ENCODE results near the gene CANT1. TPM values are rescaled to one million over a fixed set of nuclear protein-coding genes. Genes with fewer than 3 reads are reported as not detected.

Gene CANT1
- total RNA-seq, 1 donor from 2014 or later, result 55.8 TPM

DNA sequence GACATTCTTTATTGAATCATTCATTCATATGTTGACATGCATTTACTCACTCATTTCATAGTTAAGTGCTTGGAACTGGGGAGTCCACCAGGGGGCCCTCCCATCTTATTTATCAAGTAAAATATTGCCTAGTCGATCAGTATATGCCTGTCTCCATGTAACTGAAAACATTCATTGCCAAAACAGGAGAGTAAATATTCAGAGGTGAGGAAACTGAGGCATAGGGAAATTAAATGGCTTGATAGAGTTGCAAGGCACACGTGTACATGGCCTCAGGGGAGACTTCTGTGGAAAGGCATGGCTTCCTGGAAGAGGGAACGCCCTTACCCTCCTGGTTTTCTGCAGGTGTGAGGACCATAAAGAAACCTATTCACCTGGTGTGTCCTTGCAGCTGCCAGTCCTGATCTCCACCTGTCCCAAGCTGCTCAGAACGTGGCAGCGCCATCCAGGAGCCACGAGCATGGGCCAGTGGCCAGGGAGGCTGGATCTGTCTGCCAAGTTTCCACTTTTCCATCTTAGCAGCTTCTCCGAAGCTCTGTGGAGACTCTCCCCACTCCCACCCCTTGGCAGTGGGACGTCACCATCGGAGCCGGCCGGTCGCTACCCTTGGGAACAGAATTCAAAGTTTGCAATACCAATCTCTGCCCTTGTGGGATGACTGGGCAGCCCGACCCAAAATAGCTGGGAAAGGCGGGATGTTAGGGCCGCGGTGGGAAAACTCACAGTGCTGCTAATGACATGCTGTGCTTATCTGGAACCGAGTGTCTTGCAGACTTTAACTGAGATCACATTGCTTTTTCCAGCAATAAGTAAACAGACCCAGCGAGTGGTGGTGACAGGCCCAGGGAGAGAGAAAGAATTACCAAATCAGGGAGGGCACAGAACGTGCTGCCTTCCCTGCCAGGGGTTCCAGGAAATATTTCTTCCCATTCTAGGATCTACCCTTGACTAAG lies 10.3 kb upstream of the CANT1 start:
- intact Hi-C loops (cut with micrococcal nuclease), result no loop called here
- H3K4me3 Mint-ChIP-seq (ENCODE audit: low read depth), result no peak overlapping the region
- H3K9me3 Mint-ChIP-seq, result no peaks in the 10 kb centered on the region
- H3K27ac Mint-ChIP-seq, result no peak overlapping the region
- H3K27me3 Mint-ChIP-seq (ENCODE audit: low read depth), result peaks cover 38% of the 10 kb centered on the region
- H3K36me3 Mint-ChIP-seq (ENCODE audit: low read depth), result no peaks in the 10 kb centered on the region
- peaks cover 4% of the 10 kb centered on the region for H3K4me1 Mint-ChIP-seq (ENCODE audit: low read depth)
- DNase-seq (ENCODE audit: low spot score), result no peak

DNA sequence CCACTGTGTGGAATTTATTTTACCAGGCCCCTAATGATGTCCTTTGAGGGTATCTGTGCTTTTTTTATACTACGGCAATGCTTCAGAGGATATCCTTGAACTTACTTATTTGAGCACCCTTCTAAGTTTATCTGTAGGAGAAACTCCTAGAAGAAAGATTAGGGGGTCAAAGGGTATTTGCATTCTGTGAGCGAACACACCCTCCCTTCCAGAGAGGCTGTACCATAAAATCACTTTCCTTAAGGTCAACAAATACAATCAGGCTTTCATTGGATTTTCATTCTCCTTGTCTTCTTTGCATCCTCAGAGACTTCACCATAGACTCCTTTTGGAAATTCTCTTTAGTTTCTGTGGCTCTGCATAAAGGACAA lies 9.7 kb upstream of the CANT1 start:
- Mint-ChIP-seq H3K4me3 (ENCODE audit: low read depth) (no peak overlapping the region), H3K27ac (no peak overlapping the region), H3K36me3 (ENCODE audit: low read depth) (no peaks in the 10 kb centered on the region), H3K27me3 (ENCODE audit: low read depth) (peaks cover 34% of the 10 kb centered on the region), H3K9me3 (peaks cover under 1% of the 10 kb centered on the region), H3K4me1 (ENCODE audit: low read depth) (peaks cover 2% of the 10 kb centered on the region)
- no peak for DNase-seq (ENCODE audit: low spot score)
- intact Hi-C loops (cut with micrococcal nuclease), result no loop called here

DNA sequence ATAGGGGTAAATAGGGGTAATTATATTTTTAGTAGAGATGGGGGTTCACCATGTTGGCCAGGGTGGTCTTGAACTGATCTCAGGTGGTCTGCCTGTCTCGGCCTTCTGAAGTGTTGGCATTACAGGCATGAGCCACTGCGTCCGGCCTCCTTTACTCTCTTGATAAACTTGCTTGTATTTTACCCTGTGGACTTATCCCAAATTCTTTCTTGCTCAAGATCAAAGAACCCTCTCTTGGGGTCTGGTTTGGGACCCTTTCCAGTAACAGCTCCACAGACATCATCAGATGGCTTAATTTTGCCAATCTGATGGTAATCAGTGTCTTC lies 8.8 kb upstream of the CANT1 start:
- Mint-ChIP-seq H3K27ac (no peak overlapping the region), H3K4me1 (ENCODE audit: low read depth) (no peaks in the 10 kb centered on the region), H3K36me3 (ENCODE audit: low read depth) (no peaks in the 10 kb centered on the region), H3K27me3 (ENCODE audit: low read depth) (peaks cover 30% of the 10 kb centered on the region), H3K4me3 (ENCODE audit: low read depth) (no peak overlapping the region), H3K9me3 (peaks cover 6% of the 10 kb centered on the region)
- DNase-seq (ENCODE audit: low spot score), result no peak
- intact Hi-C loops (cut with micrococcal nuclease), result no loop called here

DNA sequence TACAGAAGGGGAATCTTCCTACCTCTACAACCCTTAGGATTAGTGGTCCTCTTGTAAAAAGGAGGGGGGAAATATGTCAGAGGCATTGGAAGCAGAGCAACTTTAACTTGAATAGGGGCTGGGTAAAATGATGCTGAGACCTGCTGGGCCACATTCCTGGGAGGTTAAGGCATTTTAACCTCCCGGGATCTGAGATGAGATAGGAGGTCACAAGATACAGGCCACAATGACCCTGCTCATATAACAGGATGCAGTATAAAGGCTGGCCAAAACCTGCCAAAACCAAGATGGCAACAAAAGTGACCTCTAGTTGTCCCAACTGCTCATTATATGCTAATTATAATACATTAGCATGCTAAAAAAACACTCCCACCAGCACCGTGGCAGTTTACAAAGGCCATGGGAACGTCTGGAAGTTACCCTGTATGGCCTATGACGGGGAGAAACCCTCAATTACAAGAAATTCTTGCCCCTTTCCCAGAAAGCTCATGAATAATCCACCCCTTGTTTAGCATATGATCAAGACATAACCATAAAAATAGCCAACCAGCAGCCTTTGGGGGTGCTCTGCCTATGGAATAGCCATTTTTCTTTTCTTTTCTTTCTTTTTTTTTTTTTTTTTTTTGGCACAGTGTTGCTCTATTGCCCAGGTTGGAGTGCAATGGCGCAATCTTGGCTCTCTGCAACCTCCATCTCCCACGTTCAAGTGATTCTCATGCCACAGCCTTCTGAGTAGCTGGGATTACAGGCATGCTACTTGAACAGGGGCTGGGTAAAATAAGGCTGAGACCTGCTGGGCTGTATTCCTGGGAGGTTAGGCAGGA lies 8.2 kb upstream of the CANT1 start:
- no peak overlapping the region for H3K4me3 Mint-ChIP-seq (ENCODE audit: low read depth)
- peaks cover 12% of the 10 kb centered on the region for H3K9me3 Mint-ChIP-seq
- intact Hi-C loops (cut with micrococcal nuclease), result no loop called here
- H3K27me3 Mint-ChIP-seq (ENCODE audit: low read depth), result peaks cover 25% of the 10 kb centered on the region
- no peak for DNase-seq (ENCODE audit: low spot score)
- H3K27ac Mint-ChIP-seq, result no peak overlapping the region
- H3K36me3 Mint-ChIP-seq (ENCODE audit: low read depth), result no peaks in the 10 kb centered on the region
- no peaks in the 10 kb centered on the region for H3K4me1 Mint-ChIP-seq (ENCODE audit: low read depth)

DNA sequence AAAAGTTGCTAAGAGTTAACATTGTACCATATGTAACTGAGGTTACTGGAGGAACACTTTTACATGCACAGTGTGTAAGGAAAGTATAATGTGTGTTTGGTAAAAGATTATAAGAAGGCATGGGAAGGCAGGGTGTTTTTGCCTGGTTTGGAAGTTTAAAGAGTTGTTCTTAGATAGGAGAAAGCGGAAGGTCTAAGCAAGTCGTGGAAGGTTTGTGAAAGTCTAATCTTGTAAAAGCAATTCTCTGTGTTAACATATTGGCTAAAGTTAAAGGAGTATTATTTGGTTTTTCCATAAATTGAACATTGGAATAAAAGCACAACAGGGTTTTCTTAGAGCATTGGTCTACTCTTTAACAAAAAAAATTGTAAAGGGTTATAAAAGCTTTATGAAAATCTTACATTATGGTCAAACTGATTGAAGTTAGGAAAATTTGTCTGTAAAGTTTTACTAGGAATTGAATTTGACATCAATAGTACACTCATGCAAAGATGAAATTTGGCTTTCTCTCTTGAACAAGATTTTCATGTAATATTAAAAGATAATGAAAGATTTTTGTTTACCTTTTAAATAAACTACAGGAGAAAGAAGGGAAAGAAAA lies 4.7 kb upstream of the CANT1 start:
- no peak for DNase-seq (ENCODE audit: low spot score)
- H3K36me3 Mint-ChIP-seq (ENCODE audit: low read depth), result no peaks in the 10 kb centered on the region
- peaks cover 13% of the 10 kb centered on the region for H3K9me3 Mint-ChIP-seq
- no peak overlapping the region for H3K27ac Mint-ChIP-seq
- H3K4me1 Mint-ChIP-seq (ENCODE audit: low read depth), result peaks cover 5% of the 10 kb centered on the region
- intact Hi-C loops (cut with micrococcal nuclease), result no loop called here
- H3K27me3 Mint-ChIP-seq (ENCODE audit: low read depth), result peaks cover 7% of the 10 kb centered on the region
- no peak overlapping the region for H3K4me3 Mint-ChIP-seq (ENCODE audit: low read depth)

DNA sequence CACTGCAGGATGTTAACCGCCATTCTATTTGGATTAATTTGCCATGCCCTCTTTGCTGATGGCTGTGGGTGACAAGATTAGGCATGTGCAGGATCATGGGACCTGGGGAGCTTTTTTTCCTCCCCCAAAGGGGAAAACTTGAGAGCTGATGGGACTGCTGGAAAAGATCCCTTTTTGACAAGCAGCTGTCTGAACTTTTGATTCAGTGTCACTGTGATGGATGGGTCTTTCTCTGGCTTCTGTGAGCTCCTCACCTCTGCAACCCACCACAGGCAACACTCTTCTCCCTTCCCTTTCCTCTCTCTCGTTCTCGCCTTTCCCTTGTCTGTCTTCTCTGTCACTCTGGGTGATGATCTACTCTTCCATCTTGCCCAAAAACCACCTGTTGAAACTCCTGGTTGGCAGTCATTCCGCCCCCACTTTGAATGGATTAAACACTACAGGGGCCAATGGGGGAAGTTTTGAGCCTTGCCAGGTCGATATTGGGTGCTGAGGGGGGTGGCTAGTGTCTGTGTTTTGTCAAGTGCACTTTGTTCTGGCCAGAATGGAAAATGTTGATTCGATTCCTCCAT lies 3.1 kb upstream of the CANT1 start:
- Mint-ChIP-seq H3K4me1 (ENCODE audit: low read depth) (peaks cover 18% of the 10 kb centered on the region), H3K4me3 (ENCODE audit: low read depth) (no peak overlapping the region)

DNA sequence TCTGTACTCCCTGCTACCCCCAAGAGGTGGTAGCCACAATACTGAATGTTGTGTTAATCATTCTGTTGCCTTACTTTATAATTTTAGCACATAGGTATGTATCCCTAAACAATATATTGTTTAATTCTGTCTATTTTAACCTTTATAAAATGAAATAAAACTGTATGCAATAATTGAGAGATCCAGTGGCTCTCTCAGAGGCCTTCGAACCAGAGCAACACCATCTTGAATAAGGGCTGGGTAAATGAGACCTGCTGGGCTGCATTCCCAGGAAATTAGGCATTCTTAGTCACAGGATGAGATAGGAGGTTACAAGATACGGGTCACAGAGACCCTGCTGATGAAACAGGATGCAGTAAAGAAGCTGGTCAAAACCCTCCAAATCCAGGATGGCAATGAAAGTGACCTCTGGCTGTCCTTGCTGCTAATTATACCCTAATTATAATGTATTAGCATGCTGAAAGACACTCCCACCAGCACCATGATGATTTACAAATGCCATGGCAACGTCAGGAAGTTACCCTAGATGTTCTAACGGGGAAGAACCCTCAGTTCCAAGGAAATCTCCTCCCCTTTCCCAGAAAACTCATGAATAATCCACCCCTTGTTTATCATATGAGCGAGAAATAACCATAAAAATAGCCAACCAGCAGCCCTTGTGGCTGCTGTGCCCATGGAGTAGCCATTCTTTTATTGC lies 2.0 kb upstream of the CANT1 start:
- Mint-ChIP-seq H3K4me1 (ENCODE audit: low read depth) (peaks cover 27% of the 10 kb centered on the region), H3K27ac (no peak overlapping the region), H3K27me3 (ENCODE audit: low read depth) (peaks cover 3% of the 10 kb centered on the region), H3K36me3 (ENCODE audit: low read depth) (peaks cover 17% of the 10 kb centered on the region), H3K9me3 (peaks cover 13% of the 10 kb centered on the region), H3K4me3 (ENCODE audit: low read depth) (no peak overlapping the region)
- no peak for DNase-seq (ENCODE audit: low spot score)
- intact Hi-C loops (cut with micrococcal nuclease), result no loop called here

More for the DNA sequence above, 3.1 kb upstream of the CANT1 start:
- peaks cover 3% of the 10 kb centered on the region for H3K27me3 Mint-ChIP-seq (ENCODE audit: low read depth)
- no peak for DNase-seq (ENCODE audit: low spot score)
- no peak overlapping the region for H3K27ac Mint-ChIP-seq
- peaks cover 8% of the 10 kb centered on the region for H3K36me3 Mint-ChIP-seq (ENCODE audit: low read depth)
- intact Hi-C loops (cut with micrococcal nuclease), result no loop called here
- peaks cover 13% of the 10 kb centered on the region for H3K9me3 Mint-ChIP-seq

DNA sequence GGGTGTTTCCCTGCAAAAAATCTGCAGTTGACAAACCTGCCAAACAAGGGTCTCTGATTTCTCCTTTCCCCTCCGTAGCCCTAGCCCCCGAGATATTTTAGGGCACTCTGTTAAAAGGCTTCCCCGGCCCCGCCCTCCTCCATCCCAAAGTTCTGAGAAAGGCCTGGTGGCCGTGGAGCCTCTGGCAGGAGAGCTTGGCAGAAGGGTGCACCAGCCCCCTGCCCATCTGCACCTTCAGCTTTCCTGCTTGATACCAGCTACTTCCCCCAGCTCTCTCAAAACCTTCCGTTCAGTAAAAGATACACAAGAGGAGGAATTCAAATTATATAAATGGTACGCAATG lies 711 bp upstream of the CANT1 start:
- peaks cover 13% of the 10 kb centered on the region for H3K9me3 Mint-ChIP-seq
- intact Hi-C loops (cut with micrococcal nuclease), result no loop called here
- peak overlapping the region; percentile 79 for H3K27ac Mint-ChIP-seq
- peaks cover 17% of the 10 kb centered on the region for H3K36me3 Mint-ChIP-seq (ENCODE audit: low read depth)
- peaks cover 3% of the 10 kb centered on the region for H3K27me3 Mint-ChIP-seq (ENCODE audit: low read depth)
- DNase-seq (ENCODE audit: low spot score), result no peak
- H3K4me1 Mint-ChIP-seq (ENCODE audit: low read depth), result peaks cover 37% of the 10 kb centered on the region
- H3K4me3 Mint-ChIP-seq (ENCODE audit: low read depth), result peak overlapping the region; percentile 82

DNA sequence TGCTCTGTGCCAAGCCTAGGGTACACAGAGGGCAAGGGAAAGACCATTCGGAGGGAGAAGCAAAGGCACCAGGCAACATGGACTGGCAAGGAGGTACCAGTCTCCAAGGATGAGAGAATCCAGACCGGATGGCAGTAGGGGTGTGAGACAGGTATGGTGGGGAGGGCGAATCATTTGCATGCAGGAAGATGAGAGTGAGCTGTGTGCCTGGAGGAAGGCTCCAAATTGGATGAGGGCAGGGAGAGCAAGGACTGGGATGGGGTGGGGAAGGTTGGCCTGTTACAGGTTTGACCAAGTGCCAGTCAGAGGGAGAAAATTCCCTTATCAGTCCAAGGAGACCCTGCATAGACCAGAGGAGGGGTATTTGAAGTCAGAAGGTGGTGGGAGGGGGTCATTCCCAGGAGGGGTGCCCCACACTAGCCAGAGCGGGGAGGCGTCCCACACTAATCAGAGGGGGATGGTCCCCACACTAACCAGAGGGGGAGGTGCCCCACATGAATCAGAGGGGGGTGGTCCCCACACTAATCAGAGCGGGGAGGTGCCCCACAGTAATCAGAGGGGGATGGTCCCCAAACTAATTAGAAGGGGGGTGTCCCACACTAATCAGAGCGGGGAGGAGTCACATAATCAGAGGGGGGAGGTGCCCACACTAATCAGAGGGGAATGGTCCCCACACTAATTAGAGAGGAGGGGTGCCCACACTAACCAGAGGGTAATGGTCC lies 737 bp downstream of the CANT1 start:
- intact Hi-C loops (cut with micrococcal nuclease), result no loop called here
- Mint-ChIP-seq H3K27me3 (ENCODE audit: low read depth) (peaks cover under 1% of the 10 kb centered on the region), H3K4me1 (ENCODE audit: low read depth) (peaks cover 38% of the 10 kb centered on the region)

DNA sequence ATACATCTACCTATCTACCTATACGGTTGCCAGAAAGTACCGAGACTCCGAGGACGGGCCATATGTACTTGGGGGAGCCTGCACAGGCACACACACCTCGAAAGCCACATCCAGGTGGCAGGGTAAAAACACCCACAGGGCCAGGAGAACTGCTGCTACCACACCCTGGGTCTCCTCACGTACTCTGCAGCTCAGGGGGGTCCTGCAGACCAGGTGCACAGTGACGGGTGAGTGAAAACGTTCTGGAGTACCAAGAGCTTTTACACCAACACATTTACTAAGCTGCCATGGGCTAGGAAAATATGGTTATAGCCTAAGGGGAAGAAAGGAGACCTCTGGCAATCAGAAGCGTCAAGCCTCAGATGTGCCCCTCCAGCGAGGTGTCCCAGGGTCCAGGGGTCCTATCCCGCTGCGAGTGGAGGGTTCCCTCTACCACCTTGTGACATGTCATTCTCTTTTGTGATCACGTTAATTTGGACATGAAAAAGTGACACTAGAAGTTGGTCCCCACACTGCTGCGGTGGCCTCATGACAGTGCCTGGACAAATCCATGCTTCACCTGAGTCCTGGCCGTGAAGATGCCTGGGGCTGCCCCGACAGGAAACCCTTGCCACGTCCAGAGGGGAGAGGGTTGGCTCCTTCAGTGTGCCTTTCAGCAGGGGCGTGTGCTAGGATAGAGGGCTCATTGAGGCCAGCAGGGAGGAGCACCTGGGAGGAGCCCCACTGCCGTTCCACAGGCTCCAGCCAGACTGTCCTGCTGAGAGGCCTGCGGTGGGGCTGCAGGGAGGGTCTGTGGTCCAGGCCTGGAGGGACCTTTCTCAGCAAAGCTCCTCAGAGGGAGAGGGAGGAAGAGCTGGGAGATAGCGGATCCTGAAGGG lies 1.8 kb downstream of the CANT1 start:
- DNase-seq (ENCODE audit: low spot score), result no peak
- intact Hi-C loops (cut with micrococcal nuclease), result no loop called here
- peak overlapping the region; percentile 85 for H3K27ac Mint-ChIP-seq
- peaks cover under 1% of the 10 kb centered on the region for H3K9me3 Mint-ChIP-seq
- no peaks in the 10 kb centered on the region for H3K27me3 Mint-ChIP-seq (ENCODE audit: low read depth)
- peaks cover 38% of the 10 kb centered on the region for H3K4me1 Mint-ChIP-seq (ENCODE audit: low read depth)
- peak overlapping the region; percentile 85 for H3K4me3 Mint-ChIP-seq (ENCODE audit: low read depth)
- H3K36me3 Mint-ChIP-seq (ENCODE audit: low read depth), result peaks cover 20% of the 10 kb centered on the region

More for the DNA sequence above, 737 bp downstream of the CANT1 start:
- H3K27ac Mint-ChIP-seq, result peak overlapping the region; percentile 85
- peaks cover 8% of the 10 kb centered on the region for H3K9me3 Mint-ChIP-seq
- no peak for DNase-seq (ENCODE audit: low spot score)
- peak overlapping the region; percentile 85 for H3K4me3 Mint-ChIP-seq (ENCODE audit: low read depth)
- H3K36me3 Mint-ChIP-seq (ENCODE audit: low read depth), result peaks cover 17% of the 10 kb centered on the region

DNA sequence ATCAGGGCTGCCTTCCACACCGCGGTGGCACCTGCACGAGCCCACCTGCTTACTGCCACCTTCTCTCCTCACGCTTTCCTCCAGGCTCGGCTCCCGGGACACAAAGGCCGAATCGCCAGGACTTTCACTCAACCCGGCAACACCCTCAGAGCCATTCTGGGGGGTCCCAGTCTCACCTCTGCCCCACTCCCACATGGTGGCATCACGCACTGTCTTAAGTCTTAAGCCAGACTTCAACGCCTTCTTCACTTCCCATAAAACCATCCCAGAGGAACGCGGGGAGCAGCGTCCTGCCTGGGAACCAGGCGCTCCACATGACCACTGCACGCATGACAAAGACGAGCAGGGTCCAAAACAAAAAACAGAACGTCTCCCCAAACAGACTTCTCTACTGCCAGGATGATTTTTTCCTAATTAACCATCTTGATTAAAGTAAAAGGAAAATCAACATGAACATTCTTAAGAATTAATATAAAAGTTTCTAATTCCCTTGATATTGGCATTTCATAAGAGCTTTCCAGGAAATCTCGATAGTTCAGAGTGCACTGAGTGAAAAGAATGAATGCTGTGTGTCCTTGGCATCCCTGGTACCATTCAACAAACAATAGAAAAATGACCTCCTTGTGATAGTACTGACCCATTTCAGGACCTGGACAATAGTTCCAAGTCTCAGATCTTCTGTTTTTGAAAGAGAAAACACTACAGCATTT lies 2.6 kb downstream of the CANT1 start:
- H3K36me3 Mint-ChIP-seq (ENCODE audit: low read depth), result peaks cover 26% of the 10 kb centered on the region

More for the DNA sequence above, 2.6 kb downstream of the CANT1 start:
- Mint-ChIP-seq H3K4me1 (ENCODE audit: low read depth) (peaks cover 38% of the 10 kb centered on the region), H3K9me3 (no peaks in the 10 kb centered on the region), H3K27me3 (ENCODE audit: low read depth) (no peaks in the 10 kb centered on the region), H3K27ac (peak overlapping the region; percentile 18), H3K4me3 (ENCODE audit: low read depth) (peak overlapping the region; percentile 85)
- no peak for DNase-seq (ENCODE audit: low spot score)
- intact Hi-C loops (cut with micrococcal nuclease), result no loop called here
